Ascending aorta (tissue), 2 donors: Measurements from ENCODE around the gene KISS1R. TPM values are rescaled to one million over a fixed set of nuclear protein-coding genes. Genes with fewer than 3 reads are reported as not detected.

Experiments
- DNase-seq, 2 donors: peaks; one replicate each; pipeline ENCODE4 v3.0.0-alpha.2; 2019; ENCODE audit warnings: low spot score in 2 of 2
- H3K27ac ChIP-seq, 2 donors: fragments of 200-600 bp; sonication (generic); one replicate each; pipeline ENCODE4 v1.5.1; 2016 to 2017; ENCODE audit warnings: mild to moderate bottlenecking in 1 of 2
- H3K27me3 ChIP-seq: fragments of 200-600 bp; sonication (generic); one replicate; pipeline ENCODE4 v1.5.1; 2017
- H3K36me3 ChIP-seq, 2 donors: fragments of 200-600 bp; sonication (generic); one replicate each; pipeline ENCODE4 v1.5.1; 2016
- H3K4me1 ChIP-seq, 2 donors: fragments of 200-600 bp; sonication (generic); one replicate each; pipeline ENCODE4 v1.5.1; 2016 to 2017; ENCODE audit warnings: mild to moderate bottlenecking in 1 of 2
- H3K4me3 ChIP-seq, 2 donors: fragments of 200-600 bp; sonication (generic); one replicate each; pipeline ENCODE4 v1.5.1; 2016 to 2017; ENCODE audit warnings: mild to moderate bottlenecking in 1 of 2
- H3K9me3 ChIP-seq, 2 donors: fragments of 200-600 bp; sonication (generic); one replicate each; pipeline ENCODE4 v1.5.1; 2016
- intact Hi-C: fragments of 100-400 bp; cut with DNase I; formaldehyde crosslinking; loops from one replicate; pipeline ENCODE4 v1.15.1; 2023
- total RNA-seq: library from RNA; depleted of rRNA; stranded (reverse); fragments of >200 nt; gene quantifications from one replicate; pipeline ENCODE4 v1.1.0, GENCODE V29; 2016
- TF ChIP-seq, protein P1 (sequence below), 3 experiments: fragments of 200-600 bp in 2 of 3; fragments of 450-650 bp in 1 of 3; sonication (generic) in 2 of 3; IDR thresholded peaks; one replicate each; pipeline ENCODE4 v1.5.1; 2016 to 2019; ENCODE audit warnings: antibody characterized with exemption in 3 of 3, mild to moderate bottlenecking in 1 of 3, moderate library complexity in 1 of 3

KISS1R gene
- total RNA-seq, 1 donor from 2014 or later = not detected

- TF ChIP-seq, protein P1, sequence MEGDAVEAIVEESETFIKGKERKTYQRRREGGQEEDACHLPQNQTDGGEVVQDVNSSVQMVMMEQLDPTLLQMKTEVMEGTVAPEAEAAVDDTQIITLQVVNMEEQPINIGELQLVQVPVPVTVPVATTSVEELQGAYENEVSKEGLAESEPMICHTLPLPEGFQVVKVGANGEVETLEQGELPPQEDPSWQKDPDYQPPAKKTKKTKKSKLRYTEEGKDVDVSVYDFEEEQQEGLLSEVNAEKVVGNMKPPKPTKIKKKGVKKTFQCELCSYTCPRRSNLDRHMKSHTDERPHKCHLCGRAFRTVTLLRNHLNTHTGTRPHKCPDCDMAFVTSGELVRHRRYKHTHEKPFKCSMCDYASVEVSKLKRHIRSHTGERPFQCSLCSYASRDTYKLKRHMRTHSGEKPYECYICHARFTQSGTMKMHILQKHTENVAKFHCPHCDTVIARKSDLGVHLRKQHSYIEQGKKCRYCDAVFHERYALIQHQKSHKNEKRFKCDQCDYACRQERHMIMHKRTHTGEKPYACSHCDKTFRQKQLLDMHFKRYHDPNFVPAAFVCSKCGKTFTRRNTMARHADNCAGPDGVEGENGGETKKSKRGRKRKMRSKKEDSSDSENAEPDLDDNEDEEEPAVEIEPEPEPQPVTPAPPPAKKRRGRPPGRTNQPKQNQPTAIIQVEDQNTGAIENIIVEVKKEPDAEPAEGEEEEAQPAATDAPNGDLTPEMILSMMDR (IDR thresholded peaks at IDR 0.05) = no peak
- Histone ChIP-seq H3K4me1 (peaks cover 5 to 12% of the 10 kb centered on the region in 2 donors), H3K4me3 (peak overlapping the region; percentile 95 to 98), H3K36me3 (no peaks in the 10 kb centered on the region), H3K27me3 (no peaks in the 10 kb centered on the region), H3K27ac (peak overlapping the region; percentile 42 to 59), H3K9me3 (no peaks in the 10 kb centered on the region)
- intact Hi-C loops = loop anchor here (1.0 to 10.0 kb wide), 3 partner anchors 15 to 318 kb away; partner anchors contain the start of genes ATP5F1D and MIDN
- DNase-seq = peak in 1 of 2 donors; percentile 81
Measured at GRCh38 chr19:926589-927350, 9.6 kb downstream of the KISS1R start.

- H3K27me3 ChIP-seq = no peaks in the 10 kb centered on the region
- H3K4me3 ChIP-seq = peak overlapping the region; percentile 95 to 98
- intact Hi-C loops = loop anchor here (1.0 to 10.0 kb wide), 3 partner anchors 14 to 317 kb away; partner anchors contain the start of genes ATP5F1D and MIDN
- peaks cover 6 to 12% of the 10 kb centered on the region in 2 donors for H3K4me1 ChIP-seq
- H3K9me3 ChIP-seq = no peaks in the 10 kb centered on the region
- peak overlapping the region; percentile 42 to 59 for H3K27ac ChIP-seq
- no peak for DNase-seq
- no peaks in the 10 kb centered on the region for H3K36me3 ChIP-seq
- TF ChIP-seq, protein P1 (IDR thresholded peaks at IDR 0.05) = no peak
Measured at GRCh38 chr19:927351-927779, 10.2 kb downstream of the KISS1R start.

DNA sequence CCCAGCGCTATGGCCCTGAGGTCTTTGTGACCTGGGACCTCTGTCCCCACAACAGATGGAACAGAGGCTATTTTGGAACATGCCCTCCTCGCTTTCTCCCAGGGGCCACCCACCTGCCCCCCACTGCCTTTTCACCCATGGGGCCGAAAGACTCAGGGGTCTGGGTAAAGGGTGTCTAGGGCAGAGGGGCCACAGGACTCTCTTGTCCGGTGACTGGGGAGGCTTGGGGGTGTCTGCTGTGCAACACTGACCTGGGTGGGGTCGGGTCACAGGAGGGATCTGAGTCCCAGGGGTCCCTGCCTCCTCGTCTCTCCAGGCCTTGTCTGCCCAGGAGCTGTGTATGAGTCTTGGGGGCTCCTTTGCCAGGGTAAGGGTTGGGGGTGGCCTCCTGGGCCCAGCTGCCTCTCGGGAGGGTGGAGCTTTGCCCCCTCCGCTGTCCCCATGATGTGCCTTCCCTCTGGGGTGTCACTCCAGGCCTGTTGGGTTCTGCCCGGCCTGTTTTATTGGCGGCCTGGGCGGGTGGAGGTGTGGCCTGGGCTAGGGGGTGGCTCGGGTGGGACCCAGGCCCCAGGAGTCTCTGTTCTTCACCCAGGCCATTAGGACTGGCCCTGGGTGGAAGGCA, 10.8 kb downstream of the KISS1R start:
- H3K36me3 ChIP-seq = no peaks in the 10 kb centered on the region
- peak overlapping the region; percentile 42 to 59 for H3K27ac ChIP-seq
- intact Hi-C loops = loop anchor here (1.0 to 10.0 kb wide), 3 partner anchors 13 to 317 kb away; partner anchors contain the start of genes ATP5F1D and MIDN
- peak overlapping the region in 1 of 2 donors; percentile 98 for H3K4me3 ChIP-seq
- no peaks in the 10 kb centered on the region for H3K9me3 ChIP-seq
- peaks cover 11 to 16% of the 10 kb centered on the region in 2 donors for H3K4me1 ChIP-seq
- H3K27me3 ChIP-seq = no peaks in the 10 kb centered on the region
- TF ChIP-seq, protein P1 (IDR thresholded peaks at IDR 0.05) = no peak
- no peak for DNase-seq

GRCh38 chr19:928471-929202, 11.5 kb downstream of the KISS1R start:
- Histone ChIP-seq H3K36me3 (no peaks in the 10 kb centered on the region), H3K4me3 (no peak overlapping the region), H3K27me3 (no peaks in the 10 kb centered on the region), H3K9me3 (no peaks in the 10 kb centered on the region), H3K4me1 (peaks cover 11 to 23% of the 10 kb centered on the region in 2 donors), H3K27ac (no peak overlapping the region)
- intact Hi-C loops = loop anchor here (10.0 kb wide), 2 partner anchors 286 to 316 kb away; partner anchors contain the start of genes ATP5F1D and MIDN
- TF ChIP-seq, protein P1 (IDR thresholded peaks at IDR 0.05) = no peak
- no peak for DNase-seq

- no peak for DNase-seq
- TF ChIP-seq, protein P1 (IDR thresholded peaks at IDR 0.05) = no peak
- Histone ChIP-seq H3K4me1 (peaks cover 17 to 28% of the 10 kb centered on the region in 2 donors), H3K27ac (no peak overlapping the region), H3K36me3 (no peaks in the 10 kb centered on the region), H3K9me3 (no peaks in the 10 kb centered on the region), H3K27me3 (no peaks in the 10 kb centered on the region), H3K4me3 (no peak overlapping the region)
- intact Hi-C loops = loop anchor here (10.0 kb wide), 2 partner anchors 285 to 315 kb away; partner anchors contain the start of genes ATP5F1D and MIDN
Measured at GRCh38 chr19:929203-929890, 12.2 kb downstream of the KISS1R start.
